ENCODE measurements around the gene FXYD2. TPM values are rescaled to one million over a fixed set of nuclear protein-coding genes. Genes with fewer than 3 reads are reported as not detected.

Gene FXYD2
- total RNA-seq, 4 donors from 2014 or later = not detected

- WGBS = 58% methylated on average over 9 of the region's 22 CpGs
- Histone ChIP-seq H3K9me3 (no peaks in the 10 kb centered on the region), H3K4me3 (no peak overlapping the region), H3K27me3 (peaks cover 14% of the 10 kb centered on the region), H3K27ac (no peak overlapping the region), H3K4me1 (peaks cover 18% of the 10 kb centered on the region), H3K36me3 (no peaks in the 10 kb centered on the region)
- peak; percentile 76 to 86 for DNase-seq (ENCODE audit: low spot score in 2 of 2)
- peak; percentile 14 to 55 for TF ChIP-seq CTCF (IDR thresholded peaks at IDR 0.05)
- TF ChIP-seq POLR2AphosphoS5 (IDR thresholded peaks at IDR 0.05) = no peak
These were observed 15.1 kb downstream of the FXYD2 start for GRCh38 chr11:117809236-117810055.

- TF ChIP-seq POLR2AphosphoS5 (IDR thresholded peaks at IDR 0.05) (no peak), POLR2A (IDR thresholded peaks at IDR 0.05) (no peak), EP300 (IDR thresholded peaks at IDR 0.05) (no peak), CTCF (IDR thresholded peaks at IDR 0.05) (no peak)
- H3K27me3 ChIP-seq = peaks cover 14% of the 10 kb centered on the region
- no peaks in the 10 kb centered on the region for H3K36me3 ChIP-seq
- peaks cover 17% of the 10 kb centered on the region for H3K4me1 ChIP-seq
- no peak for DNase-seq (ENCODE audit: low spot score in 2 of 2)
- WGBS = 55% methylated on average over 12 of the region's 12 CpGs
- no peaks in the 10 kb centered on the region for H3K9me3 ChIP-seq
- H3K27ac ChIP-seq = no peak overlapping the region
- no peak overlapping the region for H3K4me3 ChIP-seq
These were observed 15.8 kb downstream of the FXYD2 start for GRCh38 chr11:117808784-117809183.

GRCh38 chr11:117807482-117808327 lies 16.8 kb downstream of the FXYD2 start:
- no peaks in the 10 kb centered on the region for H3K36me3 ChIP-seq
- no peaks in the 10 kb centered on the region for H3K9me3 ChIP-seq
- no peak overlapping the region for H3K27ac ChIP-seq
- no peak overlapping the region for H3K4me3 ChIP-seq
- H3K27me3 ChIP-seq = peaks cover 14% of the 10 kb centered on the region
- peak; percentile 87 to 94 for DNase-seq (ENCODE audit: low spot score in 2 of 2)
- TF ChIP-seq CTCF (IDR thresholded peaks at IDR 0.05) (peak; percentile 87 to 93), POLR2AphosphoS5 (IDR thresholded peaks at IDR 0.05) (no peak)
- peaks cover 17% of the 10 kb centered on the region for H3K4me1 ChIP-seq
- 57% methylated on average over 22 of the region's 22 CpGs for WGBS

GRCh38 chr11:117806846-117807245 lies 17.7 kb downstream of the FXYD2 start:
- no peak for TF ChIP-seq POLR2AphosphoS5 (IDR thresholded peaks at IDR 0.05)
- TF ChIP-seq EP300 (IDR thresholded peaks at IDR 0.05) = no peak
- no peak for TF ChIP-seq CTCF (IDR thresholded peaks at IDR 0.05)
- TF ChIP-seq POLR2A (IDR thresholded peaks at IDR 0.05) = no peak
- Histone ChIP-seq H3K36me3 (no peaks in the 10 kb centered on the region), H3K4me3 (no peak overlapping the region), H3K4me1 (peaks cover 17% of the 10 kb centered on the region), H3K9me3 (no peaks in the 10 kb centered on the region), H3K27ac (no peak overlapping the region), H3K27me3 (peaks cover 14% of the 10 kb centered on the region)
- 81% methylated on average over 5 of the region's 5 CpGs for WGBS
- DNase-seq (ENCODE audit: low spot score in 2 of 2) = no peak

GRCh38 chr11:117805045-117805444 lies 19.5 kb downstream of the FXYD2 start:
- Histone ChIP-seq H3K27ac (no peak overlapping the region), H3K27me3 (peaks cover 14% of the 10 kb centered on the region), H3K4me1 (peaks cover 17% of the 10 kb centered on the region), H3K4me3 (no peak overlapping the region), H3K36me3 (no peaks in the 10 kb centered on the region), H3K9me3 (no peaks in the 10 kb centered on the region)
- 79% methylated on average over 1 of the region's 1 CpG for WGBS
- no peak for TF ChIP-seq POLR2AphosphoS5 (IDR thresholded peaks at IDR 0.05)
- TF ChIP-seq EP300 (IDR thresholded peaks at IDR 0.05) = no peak
- no peak for TF ChIP-seq CTCF (IDR thresholded peaks at IDR 0.05)
- no peak for TF ChIP-seq POLR2A (IDR thresholded peaks at IDR 0.05)
- DNase-seq (ENCODE audit: low spot score in 2 of 2) = no peak

Data from suprapubic skin (tissue), 4 donors.